Neural progenitor cell (in vitro differentiated cells): ENCODE results near the gene RSPO3. TPM values are rescaled to one million over a fixed set of nuclear protein-coding genes. Genes with fewer than 3 reads are reported as not detected.

Experiments used
- DNase-seq: peaks from one replicate; pipeline ENCODE4 v3.0.0-alpha.2; 2016; ENCODE audit warnings: low spot score
- H2AFZ ChIP-seq: fragments of 200-600 bp; sonication (generic); replicated peaks from 2 replicates; pipeline ENCODE4 v1.6.1; 2016; ENCODE audit warnings: antibody characterized with exemption
- H3F3A ChIP-seq: fragments of 200-600 bp; sonication (generic); 2 replicates; pipeline ENCODE4 v1.6.1; 2016; ENCODE audit warnings: antibody characterized with exemption, low read depth
- H3K27ac ChIP-seq: fragments of 200-600 bp; sonication (generic); 2 replicates; pipeline ENCODE4 v1.5.1; 2016; ENCODE audit warnings: mild to moderate bottlenecking
- H3K27me3 ChIP-seq: fragments of 200-600 bp; sonication (generic); 2 replicates; pipeline ENCODE4 v1.6.1; 2016; ENCODE audit warnings: mild to moderate bottlenecking, moderate library complexity
- H3K36me3 ChIP-seq: fragments of 200-600 bp; sonication (generic); 2 replicates; pipeline ENCODE4 v1.5.1; 2016
- H3K4me1 ChIP-seq: fragments of 200-600 bp; sonication (generic); 2 replicates; pipeline ENCODE4 v1.6.1; 2016; ENCODE audit warnings: mixed run types
- H3K4me2 ChIP-seq: fragments of 200-600 bp; sonication (generic); 2 replicates; pipeline ENCODE4 v1.6.1; 2016
- H3K4me3 ChIP-seq: fragments of 200-600 bp; sonication (generic); 2 replicates; pipeline ENCODE4 v1.5.1; 2016
- H3K79me2 ChIP-seq: fragments of 200-600 bp; sonication (generic); 2 replicates; pipeline ENCODE4 v1.6.1; 2016; ENCODE audit warnings: low read depth
- H3K9ac ChIP-seq: fragments of 200-600 bp; sonication (generic); 2 replicates; pipeline ENCODE4 v1.6.1; 2016
- H3K9me3 ChIP-seq: fragments of 200-600 bp; sonication (generic); 2 replicates; pipeline ENCODE4 v1.5.1; 2016; ENCODE audit warnings: low read depth
- H4K20me1 ChIP-seq: fragments of 200-600 bp; sonication (generic); 2 replicates; pipeline ENCODE4 v1.6.1; 2016; ENCODE audit warnings: low read depth
- H3K27ac Mint-ChIP-seq: 3 replicates; pipeline ENCODE4 v1.8.0; 2021; ENCODE audit warnings: mixed read lengths
- H3K27me3 Mint-ChIP-seq: 2 replicates; pipeline ENCODE4 v1.8.0; 2022; ENCODE audit warnings: low read depth, mild to moderate bottlenecking, inconsistent platforms, moderate library complexity, mixed read lengths; ENCODE audit not compliant: insufficient read depth
- H3K36me3 Mint-ChIP-seq: 3 replicates; pipeline ENCODE4 v1.8.0; 2021; ENCODE audit warnings: mixed read lengths
- H3K4me1 Mint-ChIP-seq: 3 replicates; pipeline ENCODE4 v1.8.0; 2021; ENCODE audit warnings: mixed read lengths
- H3K4me3 Mint-ChIP-seq: 3 replicates; pipeline ENCODE4 v1.8.0; 2021; ENCODE audit warnings: mild to moderate bottlenecking, moderate library complexity, mixed read lengths
- H3K9me3 Mint-ChIP-seq: 3 replicates; pipeline ENCODE4 v1.8.0; 2020; ENCODE audit warnings: mixed read lengths
- EZH2 ChIP-seq: fragments of 200-600 bp; sonication (generic); IDR thresholded peaks from 2 replicates; pipeline ENCODE4 v1.6.1; 2017; ENCODE audit warnings: antibody characterized with exemption, mild to moderate bottlenecking, moderate library complexity
- EZH2phosphoT487 ChIP-seq: fragments of 200-600 bp; sonication (generic); IDR thresholded peaks from 2 replicates; pipeline ENCODE4 v1.6.1; 2017; ENCODE audit warnings: antibody characterized with exemption
- total RNA-seq: library from RNA; depleted of rRNA; stranded (reverse); fragments of >200 nt; gene quantifications from 2 replicates; pipeline ENCODE4 v1.2.3, GENCODE V29; 2015; ENCODE audit warnings: low replicate concordance
- TF ChIP-seq, protein P1 (sequence below): fragments of 200-600 bp; sonication (generic); IDR thresholded peaks from 2 replicates; pipeline ENCODE4 v1.5.1; 2017; ENCODE audit warnings: antibody characterized with exemption, mild to moderate bottlenecking

Gene RSPO3
- total RNA-seq, 1 donor from 2014 or later = 2.4 TPM

DNA sequence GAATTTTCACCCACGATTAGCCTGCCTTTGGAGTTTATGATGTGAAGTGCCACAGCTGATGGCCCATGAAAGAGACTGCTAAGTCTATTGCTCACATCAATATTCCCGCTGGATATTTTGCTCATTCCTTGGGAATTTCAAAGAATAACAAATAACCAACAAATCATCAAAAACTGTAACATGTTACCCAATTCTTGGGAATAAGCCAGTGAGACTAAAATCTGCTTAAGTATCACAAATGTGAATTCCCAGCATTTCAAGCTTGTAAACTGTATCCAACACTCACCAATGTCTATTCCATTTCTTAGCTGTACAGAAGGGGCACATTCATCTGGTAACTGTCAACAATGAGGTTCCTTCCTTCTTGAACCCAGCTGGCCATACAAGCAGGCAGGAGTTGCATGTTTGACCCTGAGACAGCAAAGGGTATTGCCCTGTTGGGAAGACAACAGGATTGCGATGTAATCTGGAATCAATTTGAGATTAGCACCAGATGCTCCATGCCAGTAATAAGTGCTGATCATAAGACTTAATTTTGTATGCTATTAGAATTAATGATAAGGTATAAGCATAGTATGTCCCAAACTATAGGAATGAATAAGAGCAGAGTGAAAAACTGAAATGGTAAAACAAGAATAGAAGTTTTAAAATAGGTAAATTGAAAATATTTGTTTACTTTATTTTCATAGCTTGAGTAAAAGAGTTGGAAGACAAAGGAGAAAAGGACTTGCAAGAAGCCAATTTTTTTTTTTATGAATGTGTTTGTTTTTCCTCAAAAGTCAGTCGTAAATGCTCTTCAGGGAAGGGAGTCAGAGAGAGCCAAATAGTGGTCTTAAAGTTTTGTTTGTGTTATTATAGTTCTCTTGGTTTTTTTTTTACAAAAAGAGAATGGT, 58.8 kb downstream of the RSPO3 start:
- Mint-ChIP-seq H3K36me3 (peaks cover 2% of the 10 kb centered on the region), H3K27me3 (no peaks in the 10 kb centered on the region), H3K9me3 (no peaks in the 10 kb centered on the region), H3K4me3 (no peak overlapping the region), H3K27ac (no peak overlapping the region), H3K4me1 (no peaks in the 10 kb centered on the region)
- DNase-seq = no peak
- no peaks in the 10 kb centered on the region for H3K79me2 ChIP-seq
- TF ChIP-seq EZH2 (no peak), EZH2phosphoT487 (no peak)
- TF ChIP-seq, protein P1, sequence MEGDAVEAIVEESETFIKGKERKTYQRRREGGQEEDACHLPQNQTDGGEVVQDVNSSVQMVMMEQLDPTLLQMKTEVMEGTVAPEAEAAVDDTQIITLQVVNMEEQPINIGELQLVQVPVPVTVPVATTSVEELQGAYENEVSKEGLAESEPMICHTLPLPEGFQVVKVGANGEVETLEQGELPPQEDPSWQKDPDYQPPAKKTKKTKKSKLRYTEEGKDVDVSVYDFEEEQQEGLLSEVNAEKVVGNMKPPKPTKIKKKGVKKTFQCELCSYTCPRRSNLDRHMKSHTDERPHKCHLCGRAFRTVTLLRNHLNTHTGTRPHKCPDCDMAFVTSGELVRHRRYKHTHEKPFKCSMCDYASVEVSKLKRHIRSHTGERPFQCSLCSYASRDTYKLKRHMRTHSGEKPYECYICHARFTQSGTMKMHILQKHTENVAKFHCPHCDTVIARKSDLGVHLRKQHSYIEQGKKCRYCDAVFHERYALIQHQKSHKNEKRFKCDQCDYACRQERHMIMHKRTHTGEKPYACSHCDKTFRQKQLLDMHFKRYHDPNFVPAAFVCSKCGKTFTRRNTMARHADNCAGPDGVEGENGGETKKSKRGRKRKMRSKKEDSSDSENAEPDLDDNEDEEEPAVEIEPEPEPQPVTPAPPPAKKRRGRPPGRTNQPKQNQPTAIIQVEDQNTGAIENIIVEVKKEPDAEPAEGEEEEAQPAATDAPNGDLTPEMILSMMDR = no peak
- no peak overlapping the region for H3K27ac ChIP-seq
- H3K9ac ChIP-seq = no peak overlapping the region
- no peaks in the 10 kb centered on the region for H3F3A ChIP-seq
- H3K4me3 ChIP-seq = no peak overlapping the region
- no peaks in the 10 kb centered on the region for H4K20me1 ChIP-seq
- no peaks in the 10 kb centered on the region for H3K9me3 ChIP-seq
- no peaks in the 10 kb centered on the region for H3K4me1 ChIP-seq
- no peak overlapping the region for H3K4me2 ChIP-seq
- no peaks in the 10 kb centered on the region for H3K27me3 ChIP-seq
- no peaks in the 10 kb centered on the region for H3K36me3 ChIP-seq
- H2AFZ ChIP-seq = no peak overlapping the region

DNA sequence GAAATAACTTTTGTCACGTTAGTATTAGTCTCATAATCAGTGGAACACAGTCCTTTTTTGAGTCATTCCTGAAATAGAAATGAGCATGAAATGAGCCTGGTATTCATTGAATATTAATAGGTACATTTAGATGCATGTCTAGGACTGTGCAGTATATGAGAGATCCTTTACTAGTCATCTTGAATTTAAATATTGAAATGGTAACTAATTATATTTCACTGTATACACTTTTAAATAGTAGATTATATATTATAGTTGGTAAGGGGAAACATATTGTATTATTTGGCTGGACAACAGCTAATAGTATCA, 59.4 kb downstream of the RSPO3 start:
- H3K9me3 Mint-ChIP-seq = no peaks in the 10 kb centered on the region
- TF ChIP-seq, protein P1 = no peak
- no peak for TF ChIP-seq EZH2phosphoT487
- no peak for TF ChIP-seq EZH2
- H3K4me1 Mint-ChIP-seq = no peaks in the 10 kb centered on the region
- H3K27ac Mint-ChIP-seq = no peak overlapping the region
- Histone ChIP-seq H3K4me2 (no peak overlapping the region), H3F3A (no peaks in the 10 kb centered on the region), H3K36me3 (no peaks in the 10 kb centered on the region), H3K27me3 (no peaks in the 10 kb centered on the region), H3K4me3 (no peak overlapping the region), H3K4me1 (no peaks in the 10 kb centered on the region), H4K20me1 (no peaks in the 10 kb centered on the region), H3K9ac (no peak overlapping the region), H3K9me3 (no peaks in the 10 kb centered on the region), H3K27ac (no peak overlapping the region), H3K79me2 (no peaks in the 10 kb centered on the region), H2AFZ (no peak overlapping the region)
- peaks cover 2% of the 10 kb centered on the region for H3K36me3 Mint-ChIP-seq
- DNase-seq = no peak
- no peaks in the 10 kb centered on the region for H3K27me3 Mint-ChIP-seq
- no peak overlapping the region for H3K4me3 Mint-ChIP-seq

DNA sequence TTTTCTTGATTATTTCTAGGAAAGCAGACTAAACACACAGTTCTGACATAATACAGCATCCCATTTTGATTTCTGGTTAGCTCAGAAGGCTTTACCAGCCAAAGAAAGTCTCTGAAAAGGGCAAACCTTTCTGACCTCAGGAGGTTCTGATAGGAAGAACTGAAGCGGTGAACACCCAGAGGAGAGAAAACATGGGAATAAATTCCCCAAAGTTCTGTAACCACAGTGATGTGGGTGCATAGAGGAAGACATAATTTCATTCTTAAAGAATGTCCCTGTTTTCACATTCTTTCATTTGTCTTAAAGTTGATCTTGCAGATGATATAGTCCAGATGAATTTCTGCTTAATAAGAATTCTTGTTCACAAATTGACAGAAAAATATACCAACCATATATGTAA, 60.3 kb downstream of the RSPO3 start:
- no peak overlapping the region for H3K4me2 ChIP-seq
- Mint-ChIP-seq H3K4me1 (no peaks in the 10 kb centered on the region), H3K27ac (no peak overlapping the region)

More for the DNA sequence above, 60.3 kb downstream of the RSPO3 start:
- no peak for DNase-seq
- Histone ChIP-seq H3K79me2 (no peaks in the 10 kb centered on the region), H3K4me3 (no peak overlapping the region), H3K36me3 (no peaks in the 10 kb centered on the region), H2AFZ (no peak overlapping the region), H3K4me1 (no peaks in the 10 kb centered on the region), H3K9me3 (no peaks in the 10 kb centered on the region), H3K27me3 (no peaks in the 10 kb centered on the region), H3F3A (no peaks in the 10 kb centered on the region), H3K9ac (no peak overlapping the region), H3K27ac (no peak overlapping the region), H4K20me1 (no peaks in the 10 kb centered on the region)
- H3K36me3 Mint-ChIP-seq = peaks cover 5% of the 10 kb centered on the region
- no peaks in the 10 kb centered on the region for H3K27me3 Mint-ChIP-seq
- no peak overlapping the region for H3K4me3 Mint-ChIP-seq
- TF ChIP-seq EZH2phosphoT487 = no peak
- TF ChIP-seq, protein P1 = no peak
- TF ChIP-seq EZH2 = no peak
- no peaks in the 10 kb centered on the region for H3K9me3 Mint-ChIP-seq
